ENCODE measurements around the gene TENM4.
A peak's percentile ranks its signal among the peaks of the same experiment; 100 is the strongest.
"Not testable (repeated sequence)": the region's sequence is repeated elsewhere in the genome, so short reads cannot be mapped to it uniquely, and the experiment has no call there.

TENM4 gene

DNA sequence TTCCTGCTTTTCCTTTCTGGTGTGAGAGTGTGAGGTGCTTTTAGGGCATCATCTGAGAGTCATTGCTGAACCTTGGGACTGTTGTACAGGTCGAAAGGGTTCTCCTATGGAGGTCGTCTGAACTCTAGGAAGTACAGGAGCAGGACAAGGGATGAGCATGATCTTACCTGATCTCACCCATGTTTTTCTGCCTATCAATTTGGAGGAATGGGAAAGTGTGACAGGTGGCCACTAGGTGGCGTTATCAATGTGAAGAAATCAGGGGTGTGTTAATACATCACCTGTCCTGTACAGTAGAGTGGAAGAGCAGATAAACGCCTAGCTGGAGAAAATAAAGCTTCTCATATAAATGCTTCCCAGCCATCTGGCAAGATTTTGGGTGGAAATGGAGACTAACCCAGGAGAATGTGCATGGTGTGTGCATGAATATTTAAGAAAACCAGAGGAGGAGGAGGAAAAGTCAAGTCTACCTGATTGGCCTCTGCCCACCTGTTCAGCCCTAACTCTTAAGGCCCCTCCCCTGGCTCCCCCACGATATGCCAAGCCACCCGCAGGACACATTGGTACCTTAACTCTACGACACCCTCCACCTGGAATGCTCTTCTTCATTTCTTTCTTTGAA is 794.2 kb downstream of the TENM4 start:
- DNase-seq: peak; percentile 85

DNA sequence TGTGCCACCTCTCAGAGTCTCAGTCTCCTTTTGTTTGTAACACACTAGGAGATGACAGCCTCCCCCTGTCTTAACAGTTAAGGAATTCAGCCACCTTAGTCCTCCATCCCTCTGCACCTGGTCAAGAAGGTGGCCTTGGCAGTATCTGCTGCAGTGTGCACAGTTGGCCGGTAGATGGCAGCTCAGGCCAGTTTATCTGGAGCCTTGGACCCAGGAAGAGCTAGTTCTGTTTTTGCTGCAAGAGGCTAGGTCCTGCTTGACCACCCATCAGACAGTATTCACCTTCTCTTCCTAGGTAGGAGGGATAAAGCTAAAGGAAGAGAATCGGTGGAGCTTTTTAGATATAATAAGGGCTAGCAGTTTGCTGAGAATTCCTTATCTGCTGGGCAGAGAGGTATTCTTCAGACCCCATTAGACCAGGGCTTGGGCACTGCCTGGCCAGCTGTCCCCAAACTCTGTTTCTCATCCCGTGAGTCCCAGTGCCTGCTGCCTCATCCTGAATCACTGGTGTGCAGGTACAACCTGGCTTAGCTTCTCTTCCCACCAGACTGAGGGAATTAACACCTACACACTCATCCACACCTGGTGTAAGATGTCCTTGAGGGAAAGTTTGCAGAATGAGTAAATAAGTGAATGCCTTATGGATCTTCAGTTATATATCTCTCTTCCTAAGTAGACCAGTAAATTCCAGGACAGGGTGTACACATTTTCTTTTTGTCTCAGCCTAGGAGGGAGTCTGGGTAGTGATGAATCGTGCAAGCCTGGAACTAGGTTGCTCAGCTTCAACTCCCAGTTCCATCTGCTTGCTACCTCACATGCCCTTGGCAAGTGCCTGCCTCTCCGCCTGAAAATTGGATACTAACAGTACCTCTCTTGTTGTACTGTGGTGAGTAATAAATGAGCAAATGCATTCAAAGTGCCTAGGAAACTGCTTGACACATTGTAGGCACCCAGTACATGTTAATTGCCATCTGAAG is 795.3 kb downstream of the TENM4 start:
- peak; percentile 81 for DNase-seq

DNA sequence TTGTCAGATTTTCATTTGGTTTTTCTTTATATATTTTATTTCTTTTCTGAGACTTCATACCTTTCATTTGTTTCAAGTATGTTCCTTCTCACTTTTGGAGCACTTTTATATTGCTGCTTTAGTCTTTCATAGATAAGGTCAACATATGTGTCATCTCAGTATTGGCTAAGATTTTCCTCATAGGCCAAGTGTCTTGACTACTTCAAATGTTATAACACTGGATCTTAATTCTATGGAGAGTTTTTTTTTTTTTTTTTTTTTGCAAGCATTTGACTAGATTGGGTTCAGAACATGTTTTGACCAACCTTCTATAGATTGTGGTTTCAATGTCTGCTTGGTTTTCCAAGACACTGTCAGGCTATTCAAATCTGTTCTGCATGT is 797.2 kb downstream of the TENM4 start:
- DNase-seq: no peak

DNA sequence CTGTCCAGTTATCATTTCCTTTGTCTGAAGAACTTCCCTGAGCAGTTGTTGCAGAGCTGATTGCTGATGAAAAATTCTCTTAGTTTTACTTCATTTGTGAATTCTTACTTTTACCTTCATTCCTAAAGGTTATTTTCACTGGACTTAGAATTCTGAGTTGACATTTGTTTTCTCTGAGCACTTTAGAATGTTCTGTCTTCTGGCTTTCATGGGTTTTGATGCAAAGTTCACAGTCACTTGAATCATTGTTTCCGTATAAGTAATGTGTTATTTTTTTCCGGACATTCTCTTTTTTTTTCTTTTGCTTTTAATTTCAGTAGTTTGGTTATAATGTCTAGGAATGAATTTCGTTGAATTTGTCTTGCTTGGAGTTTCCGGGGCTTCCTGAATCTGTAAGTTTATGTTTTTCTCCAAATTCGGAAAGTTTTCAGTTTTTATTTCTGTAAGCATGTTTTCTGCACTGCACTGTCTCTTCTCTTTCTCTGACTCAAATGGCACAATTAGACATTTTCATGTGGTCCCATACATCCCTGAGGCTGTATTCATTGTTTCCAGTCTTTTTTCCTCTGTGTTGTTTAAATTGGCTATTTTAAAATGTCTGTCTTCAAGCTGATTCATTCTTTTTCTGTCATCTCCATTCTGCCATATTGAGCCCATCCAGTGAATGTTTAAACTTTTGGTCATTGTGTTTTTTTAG is 797.7 kb downstream of the TENM4 start:
- DNase-seq: no peak

DNA sequence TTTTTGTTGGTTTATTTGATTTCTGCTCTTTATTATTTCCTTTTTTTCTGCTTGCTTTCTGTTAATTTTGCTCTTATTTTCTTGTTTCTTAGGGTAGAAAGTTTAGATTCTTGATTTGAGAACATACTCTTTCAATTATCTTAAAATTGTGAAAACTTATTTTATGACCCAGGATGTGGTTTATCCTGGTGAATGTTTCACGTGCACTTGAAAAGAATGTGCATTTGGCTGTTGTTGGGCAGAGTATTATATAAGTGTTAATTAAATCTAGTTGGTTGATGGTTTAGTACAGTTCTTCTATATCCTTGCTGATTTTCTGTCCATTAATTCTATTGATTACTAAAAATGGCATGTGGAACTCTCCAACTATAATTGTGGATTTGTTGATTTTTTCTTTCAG is 799.3 kb downstream of the TENM4 start:
- no peak for DNase-seq

DNA sequence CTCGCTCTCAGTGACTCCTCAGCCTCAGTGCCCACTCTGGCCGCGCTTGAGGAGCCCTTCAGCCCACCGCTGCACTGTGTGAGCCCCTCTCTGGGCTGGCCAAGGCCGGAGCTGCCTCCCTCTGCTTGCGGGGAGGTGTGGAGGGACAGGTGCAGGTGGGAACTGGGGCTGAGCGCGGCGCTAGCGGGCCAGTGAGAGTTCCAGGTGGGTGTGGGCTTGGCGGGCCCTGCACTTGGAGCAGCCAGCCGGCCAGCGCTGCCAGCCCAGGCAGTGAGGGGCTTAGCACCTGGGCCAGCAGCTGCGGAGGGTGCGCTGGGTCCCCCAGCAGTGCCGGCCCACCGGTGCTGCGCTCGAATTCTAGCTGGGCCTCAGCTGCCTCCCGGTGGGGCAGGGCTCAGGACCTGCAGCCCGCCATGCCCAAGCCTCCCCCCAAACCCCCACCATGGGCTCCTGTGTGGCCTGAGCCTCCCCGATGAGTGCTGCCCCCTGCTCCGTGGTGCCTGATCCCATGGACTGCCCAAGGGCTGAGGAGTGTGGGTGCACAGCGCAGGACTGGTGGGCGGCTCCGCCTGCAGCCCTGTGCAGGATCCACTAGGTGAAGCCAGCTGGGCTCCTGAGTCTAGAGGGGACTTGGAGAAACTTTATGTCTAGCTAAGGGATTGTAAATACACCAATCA is 802.0 kb downstream of the TENM4 start:
- no peak for DNase-seq

DNA sequence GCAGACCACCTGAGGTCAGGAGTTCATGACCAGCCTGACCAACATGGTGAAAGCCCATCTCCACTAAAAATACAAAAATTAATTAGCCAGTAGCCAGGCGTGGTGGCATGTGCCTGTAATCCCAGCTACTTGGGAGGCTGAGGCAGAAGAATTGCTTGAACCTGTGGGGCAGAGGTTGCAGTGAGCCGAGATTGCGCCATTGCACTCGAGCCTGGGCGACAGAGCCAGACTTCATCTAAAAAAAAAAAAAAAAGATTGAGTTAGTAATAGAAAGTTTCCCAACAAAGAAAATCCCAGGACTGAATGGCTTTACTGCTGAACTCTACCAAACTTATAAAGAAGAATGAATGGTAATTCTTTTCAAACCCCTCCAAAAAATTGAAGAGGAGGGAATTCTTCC is 803.3 kb downstream of the TENM4 start:
- not testable (repeated sequence) for DNase-seq

DNA sequence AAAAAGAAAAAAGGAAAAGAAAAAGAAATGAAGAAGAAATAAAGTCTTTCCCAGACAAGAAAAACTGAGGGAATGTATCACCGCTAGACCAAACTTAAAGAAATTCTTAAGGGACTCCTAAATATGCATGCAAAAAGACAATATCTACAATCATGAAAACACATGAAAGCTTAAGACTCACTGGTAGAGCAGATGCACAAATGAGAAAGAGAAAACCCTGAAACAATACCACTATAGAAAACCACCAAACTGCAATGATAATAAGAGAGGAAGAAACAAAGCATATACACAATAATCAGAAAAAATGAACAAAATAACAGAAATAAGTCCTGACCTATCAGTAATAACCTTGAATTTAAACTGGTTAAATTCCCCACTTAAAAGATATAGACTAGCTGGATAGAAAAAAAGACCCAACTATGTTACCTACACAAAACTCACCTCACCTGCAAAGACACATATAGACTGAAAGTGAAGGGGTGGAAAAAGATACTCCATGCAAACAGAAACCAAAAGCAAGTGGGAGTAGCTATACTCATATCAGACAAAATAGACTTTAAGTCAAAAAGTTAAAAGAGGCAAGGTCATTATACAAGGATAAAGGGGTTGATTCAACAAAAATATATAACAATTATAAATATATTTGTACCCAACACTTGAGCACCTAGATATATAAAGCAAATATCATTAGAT is 804.9 kb downstream of the TENM4 start:
- DNase-seq: no peak

DNA sequence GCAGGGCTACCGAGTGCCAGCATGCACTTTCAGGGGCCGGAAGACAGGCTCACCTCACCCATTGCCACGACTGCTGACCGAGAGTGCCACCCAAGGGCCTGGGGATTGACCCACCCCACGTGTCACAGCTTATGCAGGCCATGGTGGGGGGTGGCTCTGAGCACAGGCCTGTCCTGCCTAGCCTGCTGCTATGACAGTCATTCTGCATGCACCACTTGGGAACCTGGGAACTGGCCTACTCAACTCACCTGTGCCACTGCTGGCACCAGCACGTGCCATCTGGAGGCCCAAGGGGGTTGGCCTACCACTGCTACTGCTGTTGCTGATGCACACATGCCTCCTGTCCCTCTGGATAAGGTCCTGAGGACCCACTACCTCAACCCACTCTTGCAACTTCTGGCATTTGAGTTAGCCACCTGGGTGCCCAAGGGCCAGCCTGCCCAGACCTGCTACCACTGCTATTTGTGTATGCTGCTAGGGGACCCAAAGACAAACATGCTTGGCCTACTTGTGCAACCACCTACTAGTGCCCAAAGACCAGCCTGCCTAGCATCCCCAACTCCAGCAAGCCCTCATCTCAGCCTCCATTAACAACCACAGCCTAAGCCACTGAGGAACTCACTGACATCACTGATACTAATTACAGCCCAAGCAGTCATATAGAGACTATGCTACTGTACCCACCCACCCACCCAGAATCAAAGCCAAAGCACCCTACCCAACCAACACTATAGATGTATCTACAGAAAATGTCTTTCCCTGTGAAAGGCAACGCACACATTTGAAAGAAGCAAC is 807.1 kb downstream of the TENM4 start:
- no peak for DNase-seq

DNA sequence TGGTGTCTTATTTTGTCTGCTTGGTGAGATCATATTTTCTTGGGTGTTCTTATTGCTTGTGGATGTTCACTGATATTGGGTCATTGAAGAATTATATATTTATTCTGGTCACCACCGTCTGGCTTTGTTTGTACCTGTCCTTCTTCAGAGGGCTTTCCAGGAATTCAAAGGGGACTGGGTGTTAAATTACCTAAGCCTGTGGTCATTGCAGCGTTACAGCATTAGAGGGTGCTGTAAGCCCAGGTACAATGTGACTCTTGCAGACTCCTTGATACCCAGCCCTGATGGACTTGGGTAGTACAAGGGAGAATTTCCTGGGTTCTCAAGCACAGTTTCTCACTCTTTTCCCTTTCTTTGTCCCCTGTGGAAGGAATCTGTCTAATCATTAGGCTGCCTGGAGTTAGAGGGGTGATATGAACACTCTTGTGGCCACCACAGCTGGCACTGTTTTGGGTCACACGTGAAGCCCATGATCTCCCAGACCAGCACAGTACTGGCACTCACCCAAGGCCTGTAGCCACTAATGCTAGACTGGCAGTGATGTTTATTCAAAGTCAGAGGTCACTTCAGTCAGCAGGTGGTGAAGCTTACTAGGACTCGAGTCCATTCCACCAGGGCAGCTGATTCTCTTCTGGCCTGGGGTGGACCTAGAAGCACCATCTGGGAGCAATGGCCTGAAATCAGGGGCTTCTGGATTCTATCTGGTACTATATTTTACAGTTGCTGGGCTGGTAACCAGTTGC is 810.1 kb downstream of the TENM4 start:
- DNase-seq: no peak

DNA sequence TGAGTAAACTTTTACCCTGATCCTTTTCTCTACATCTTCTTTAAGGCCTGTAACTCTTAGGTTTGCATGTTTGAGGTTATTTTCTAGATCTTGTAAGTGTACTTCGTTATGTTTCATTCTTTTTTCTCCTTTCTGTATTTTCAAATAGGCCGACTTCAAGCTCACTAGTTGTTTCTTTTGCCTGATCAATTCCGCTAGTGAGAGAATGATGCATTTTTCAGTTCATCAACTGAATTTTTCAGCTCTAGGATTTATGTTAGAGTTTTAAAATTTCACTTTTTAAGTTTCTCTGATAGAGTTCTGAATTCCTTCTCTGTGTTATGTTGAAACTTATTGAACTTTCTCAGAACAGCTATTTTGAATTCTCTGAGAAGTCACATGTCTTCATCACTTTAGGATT is 810.7 kb downstream of the TENM4 start:
- no peak for DNase-seq

DNA sequence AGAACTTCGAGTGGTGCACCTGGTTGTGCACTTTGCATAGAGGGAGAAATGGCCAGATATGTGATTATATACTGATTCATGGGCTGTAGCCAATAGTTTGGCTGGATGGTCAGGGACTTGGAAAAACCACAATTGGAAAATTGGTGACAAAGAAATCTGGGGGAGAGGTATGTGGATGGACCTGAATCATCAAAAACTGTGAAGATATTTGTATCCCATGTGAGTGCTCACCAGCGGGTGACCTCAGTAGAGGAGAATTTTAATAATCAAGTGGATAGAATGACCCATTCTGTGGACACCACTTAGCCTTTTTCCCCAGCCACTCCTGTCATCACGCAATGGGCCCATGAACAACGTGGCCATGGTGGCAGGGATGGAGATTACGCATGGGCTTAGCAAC is 818.2 kb downstream of the TENM4 start:
- DNase-seq: no peak

DNA sequence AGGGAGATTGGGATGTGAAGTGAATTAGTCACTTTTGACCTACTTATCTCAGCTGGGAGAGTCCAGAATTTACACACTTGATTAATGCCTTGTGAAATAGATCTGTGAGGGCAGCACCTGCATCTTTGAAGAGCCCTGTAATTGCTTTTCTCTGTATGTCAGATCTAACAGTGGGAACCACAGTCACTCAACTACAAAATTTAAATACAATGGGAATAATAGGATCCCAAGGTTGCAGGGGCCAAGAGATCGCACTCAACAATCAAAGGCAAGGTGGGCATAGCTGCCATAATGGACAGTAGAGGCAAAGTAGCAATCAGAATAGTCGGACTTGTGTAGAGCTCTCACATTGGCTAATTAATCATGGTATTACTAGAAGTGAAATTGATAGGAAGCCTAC is 820.7 kb downstream of the TENM4 start:
- DNase-seq: no peak

DNA sequence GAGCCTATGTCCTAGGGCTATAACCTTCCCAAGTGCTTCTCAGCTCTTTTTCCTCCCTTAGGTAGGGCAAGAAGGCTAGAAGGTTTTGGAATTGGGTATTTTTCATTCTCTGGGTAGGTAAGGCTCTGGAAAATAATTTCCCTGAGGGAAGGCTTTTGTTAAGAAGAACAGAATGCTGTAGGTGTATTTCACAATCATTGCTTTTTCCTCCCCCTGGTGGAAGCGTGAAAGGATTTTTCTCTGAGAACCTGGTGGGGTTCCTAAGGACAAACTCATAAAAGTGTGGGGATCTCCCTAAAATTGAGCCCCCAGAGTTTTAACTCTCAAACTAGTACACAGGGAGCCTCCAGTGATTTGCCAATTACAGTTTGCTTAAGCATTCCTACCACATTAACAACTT is 825.1 kb downstream of the TENM4 start:
- no peak for DNase-seq

DNA sequence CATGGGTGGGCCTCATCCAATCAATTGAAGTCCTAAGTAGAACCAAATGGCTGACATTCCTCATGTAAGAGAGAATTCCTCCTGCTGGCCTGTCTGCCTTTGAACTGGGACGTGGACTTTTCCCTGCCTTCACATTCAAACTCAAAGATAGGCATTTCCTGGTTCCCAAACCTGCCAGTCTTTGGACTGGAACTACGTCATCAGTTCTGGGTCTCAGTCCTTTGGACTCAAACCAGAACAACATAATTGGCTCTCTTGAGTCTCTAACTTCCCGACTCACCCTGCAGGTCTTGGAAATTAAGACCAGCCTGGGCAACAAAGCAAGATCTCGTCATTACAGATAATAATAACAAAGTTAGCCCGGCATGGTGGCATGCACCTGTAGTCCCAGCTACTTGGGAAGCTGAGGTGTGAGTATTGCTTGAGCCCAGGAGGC is 827.4 kb downstream of the TENM4 start:
- DNase-seq: no peak

DNA sequence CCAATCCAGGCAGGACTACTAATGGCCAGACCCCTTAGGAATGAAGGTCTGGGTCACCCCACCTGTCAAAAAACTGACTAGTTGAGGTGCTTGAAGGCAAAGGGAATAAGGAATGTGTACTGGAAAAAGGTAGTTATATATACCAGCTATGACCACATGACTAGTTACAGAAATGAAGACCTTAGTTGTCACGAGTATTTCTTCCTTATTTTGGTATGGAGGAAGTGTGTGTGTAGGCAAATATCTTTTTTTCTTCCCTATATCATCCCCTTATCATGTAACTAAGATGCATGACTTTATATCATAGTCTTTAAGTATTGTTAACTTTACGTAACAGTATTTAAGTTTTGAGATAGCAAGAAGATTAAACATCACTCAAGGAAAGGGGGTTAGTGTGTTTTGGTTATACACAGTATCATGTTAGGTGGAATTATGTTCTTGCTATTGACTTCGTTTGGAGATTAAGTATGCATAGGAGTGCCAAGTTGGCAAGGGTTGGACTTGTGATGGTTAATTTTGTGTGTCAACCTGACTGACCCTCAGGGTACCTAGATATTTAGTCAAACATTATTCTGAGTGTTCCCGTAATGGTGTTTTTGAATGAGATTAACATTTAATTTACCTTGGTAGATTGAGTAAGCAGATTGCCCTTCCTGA is 828.0 kb downstream of the TENM4 start:
- DNase-seq: no peak

DNA sequence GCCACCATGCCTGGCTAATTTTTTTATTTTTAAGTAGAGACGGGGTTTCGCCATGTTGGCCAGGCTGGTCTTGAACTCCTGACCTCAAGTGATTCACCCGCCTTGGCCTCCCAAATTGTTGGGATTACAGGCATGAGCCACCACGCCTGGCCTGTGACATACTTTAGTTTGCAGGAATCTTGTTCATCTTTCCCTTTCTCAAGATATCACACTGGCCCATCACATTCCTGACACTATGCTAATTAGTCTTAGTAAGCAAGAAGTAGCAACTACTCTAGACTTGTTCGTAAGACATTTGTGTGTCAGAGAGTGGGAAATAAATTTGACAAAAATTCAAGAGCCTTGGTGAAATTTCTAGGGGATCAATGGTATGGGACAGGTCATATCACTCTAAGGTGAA is 831.5 kb downstream of the TENM4 start:
- DNase-seq: not testable (repeated sequence)

DNA sequence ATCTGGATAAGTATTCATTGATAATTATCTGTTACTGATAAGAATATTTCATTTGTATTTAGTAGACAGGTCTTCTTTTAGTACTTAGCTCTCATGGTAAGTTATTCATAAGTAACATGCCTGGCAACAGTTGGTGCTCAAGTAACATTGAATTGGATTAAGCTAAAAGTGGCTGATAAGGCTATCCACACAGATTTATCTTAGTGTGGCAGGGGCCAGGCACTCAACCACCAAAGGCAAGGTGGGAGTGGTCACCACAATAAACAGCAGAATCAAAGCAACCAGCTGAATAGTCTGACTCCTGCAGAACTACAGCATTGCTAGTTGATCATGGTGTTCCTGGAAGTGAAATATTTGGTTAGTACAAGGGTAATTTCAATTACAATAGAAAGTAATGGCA is 833.1 kb downstream of the TENM4 start:
- DNase-seq: no peak

DNA sequence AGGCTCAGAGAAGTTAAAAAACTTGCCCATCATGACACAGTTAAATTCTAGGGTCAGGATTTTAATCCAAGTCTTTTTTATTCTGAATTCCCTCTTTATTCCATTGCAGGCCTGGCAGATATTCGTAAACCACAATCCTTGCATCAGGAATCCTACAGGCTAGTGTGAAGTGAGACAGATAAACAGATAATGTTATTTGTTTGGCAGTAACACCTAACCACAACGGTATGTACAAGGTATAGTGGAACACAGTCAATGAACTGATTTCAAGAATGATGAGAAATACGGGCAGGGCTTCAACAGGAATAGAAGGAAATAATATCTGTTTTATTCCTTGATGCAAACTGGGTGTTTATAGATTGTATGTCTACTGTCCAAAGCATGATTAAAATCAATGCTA is 834.2 kb downstream of the TENM4 start:
- DNase-seq: no peak

DNA sequence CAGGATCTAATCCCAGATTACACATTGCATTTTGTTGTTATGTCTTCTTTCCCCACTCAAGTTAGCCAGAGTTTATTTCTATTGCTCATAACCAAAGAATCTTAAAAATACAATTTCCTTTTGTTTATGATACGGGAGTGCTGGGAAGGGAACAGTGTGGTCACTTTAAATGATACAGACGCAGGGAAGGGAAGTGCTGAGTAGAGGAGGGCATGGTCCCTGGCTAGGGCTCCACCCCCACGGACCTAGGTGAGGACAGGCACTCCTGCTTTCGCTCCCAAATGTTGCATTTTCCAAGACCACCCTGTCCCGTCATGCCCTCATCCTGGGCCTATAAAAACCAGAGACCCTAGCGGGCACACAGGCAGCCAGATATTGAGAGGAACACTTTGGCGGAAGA is 835.5 kb downstream of the TENM4 start:
- no peak for DNase-seq

All from RPMI8226 (cell line).